MM.1S (cell line): ENCODE measurements around the gene ASTN1.

Experiments used
- DNase-seq: peaks from one replicate; pipeline ENCODE4 v3.0.0-alpha.2; 2015
- H2AFZ ChIP-seq: fragments of 300-600 bp; sonication (generic); 2 replicates; pipeline ENCODE4 v1.6.0; 2016; ENCODE audit warnings: antibody characterized with exemption, low read length
- H3F3A ChIP-seq: fragments of 300-600 bp; sonication (generic); 2 replicates; pipeline ENCODE4 v1.6.1; 2016; ENCODE audit warnings: mild to moderate bottlenecking, antibody characterized with exemption, low read length, moderate library complexity, mixed read lengths; ENCODE audit not compliant: insufficient read depth
- H3K27ac ChIP-seq: fragments of 300-600 bp; sonication (generic); 2 replicates; pipeline ENCODE4 v1.5.1; 2016; ENCODE audit warnings: mild to moderate bottlenecking, low read length
- H3K27me3 ChIP-seq: fragments of 300-600 bp; sonication (generic); replicated peaks from 2 replicates; pipeline ENCODE4 v1.6.0; 2016; ENCODE audit warnings: low read length; ENCODE audit not compliant: insufficient read depth
- H3K36me3 ChIP-seq: fragments of 300-600 bp; sonication (generic); replicated peaks from 2 replicates; pipeline ENCODE4 v1.6.1; 2016; ENCODE audit warnings: mild to moderate bottlenecking, low read length, mixed read lengths; ENCODE audit not compliant: insufficient read depth
- H3K4me1 ChIP-seq: fragments of 300-600 bp; sonication (generic); 2 replicates; pipeline ENCODE4 v1.6.1; 2016; ENCODE audit warnings: low read length, mixed read lengths
- H3K4me2 ChIP-seq: fragments of 300-600 bp; sonication (generic); 2 replicates; pipeline ENCODE4 v1.6.0; 2016; ENCODE audit warnings: low read depth, low read length
- H3K4me3 ChIP-seq: fragments of 300-600 bp; sonication (generic); 2 replicates; pipeline ENCODE4 v1.5.1; 2016; ENCODE audit warnings: low read length, mixed read lengths
- H3K79me2 ChIP-seq: fragments of 300-600 bp; sonication (generic); 2 replicates; pipeline ENCODE4 v1.6.1; 2016; ENCODE audit warnings: mixed run types, low read length, mixed read lengths
- H3K9ac ChIP-seq: fragments of 300-600 bp; sonication (generic); 2 replicates; pipeline ENCODE4 v1.6.1; 2016; ENCODE audit warnings: low read length, mixed read lengths
- H3K9me2 ChIP-seq: fragments of 300-600 bp; sonication (generic); replicated peaks from 2 replicates; pipeline ENCODE4 v1.6.1; 2016; ENCODE audit warnings: mild to moderate bottlenecking, low read length, mixed read lengths; ENCODE audit not compliant: insufficient read depth
- H3K9me3 ChIP-seq: fragments of 300-600 bp; sonication (generic); replicated peaks from 2 replicates; pipeline ENCODE4 v1.6.1; 2016; ENCODE audit warnings: mild to moderate bottlenecking, low read length, mixed read lengths; ENCODE audit not compliant: insufficient read depth
- H4K20me1 ChIP-seq: fragments of 300-600 bp; sonication (generic); 2 replicates; pipeline ENCODE4 v1.6.1; 2016; ENCODE audit warnings: mild to moderate bottlenecking, low read length, moderate library complexity, mixed read lengths; ENCODE audit not compliant: insufficient read depth
- EZH2 ChIP-seq: fragments of 300-600 bp; sonication (generic); optimal IDR thresholded peaks from 2 replicates; pipeline ENCODE3; 2017; ENCODE audit warnings: low read depth, mild to moderate bottlenecking, antibody characterized with exemption, low read length, mixed read lengths
- EZH2phosphoT487 ChIP-seq: fragments of 300-600 bp; sonication (generic); IDR thresholded peaks from 2 replicates; pipeline ENCODE4 v1.6.1; 2018; ENCODE audit warnings: antibody characterized with exemption, low read length
- TF ChIP-seq, protein P1 (sequence below): fragments of 300-600 bp; sonication (generic); IDR thresholded peaks from 2 replicates; pipeline ENCODE4 v1.5.1; 2016; ENCODE audit warnings: antibody characterized with exemption, low read length, mixed read lengths

The ASTN1 gene

DNA sequence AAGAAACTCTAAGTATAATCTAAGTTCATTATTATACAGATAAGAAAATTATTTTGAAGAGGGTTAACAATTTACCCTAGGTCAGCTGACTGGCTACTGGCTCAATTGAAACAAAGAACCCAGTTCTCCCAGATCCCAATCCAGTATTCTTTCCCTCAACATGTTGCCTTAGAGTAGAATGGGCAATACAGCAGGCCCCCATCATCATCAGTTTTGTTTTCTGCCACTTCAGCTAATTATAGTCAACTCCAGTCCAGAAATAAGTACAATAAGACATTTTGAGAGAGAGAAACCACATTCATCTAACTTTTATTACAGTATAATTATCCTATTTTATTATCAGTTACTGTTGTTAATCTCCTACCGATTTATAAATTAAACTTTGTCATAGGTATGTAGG lies 241.2 kb downstream of the ASTN1 start:
- no peak overlapping the region for H3K4me3 ChIP-seq
- no peak overlapping the region for H3K27ac ChIP-seq
- no peak for DNase-seq
- H3K9me2 ChIP-seq, result no peaks in the 10 kb centered on the region
- no peaks in the 10 kb centered on the region for H3F3A ChIP-seq
- H4K20me1 ChIP-seq, result no peaks in the 10 kb centered on the region
- TF ChIP-seq EZH2 (no peak), EZH2phosphoT487 (no peak)
- TF ChIP-seq, protein P1, sequence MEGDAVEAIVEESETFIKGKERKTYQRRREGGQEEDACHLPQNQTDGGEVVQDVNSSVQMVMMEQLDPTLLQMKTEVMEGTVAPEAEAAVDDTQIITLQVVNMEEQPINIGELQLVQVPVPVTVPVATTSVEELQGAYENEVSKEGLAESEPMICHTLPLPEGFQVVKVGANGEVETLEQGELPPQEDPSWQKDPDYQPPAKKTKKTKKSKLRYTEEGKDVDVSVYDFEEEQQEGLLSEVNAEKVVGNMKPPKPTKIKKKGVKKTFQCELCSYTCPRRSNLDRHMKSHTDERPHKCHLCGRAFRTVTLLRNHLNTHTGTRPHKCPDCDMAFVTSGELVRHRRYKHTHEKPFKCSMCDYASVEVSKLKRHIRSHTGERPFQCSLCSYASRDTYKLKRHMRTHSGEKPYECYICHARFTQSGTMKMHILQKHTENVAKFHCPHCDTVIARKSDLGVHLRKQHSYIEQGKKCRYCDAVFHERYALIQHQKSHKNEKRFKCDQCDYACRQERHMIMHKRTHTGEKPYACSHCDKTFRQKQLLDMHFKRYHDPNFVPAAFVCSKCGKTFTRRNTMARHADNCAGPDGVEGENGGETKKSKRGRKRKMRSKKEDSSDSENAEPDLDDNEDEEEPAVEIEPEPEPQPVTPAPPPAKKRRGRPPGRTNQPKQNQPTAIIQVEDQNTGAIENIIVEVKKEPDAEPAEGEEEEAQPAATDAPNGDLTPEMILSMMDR, result no peak
- H3K79me2 ChIP-seq, result no peaks in the 10 kb centered on the region
- H3K4me1 ChIP-seq, result no peaks in the 10 kb centered on the region
- H3K9ac ChIP-seq, result no peak overlapping the region
- H3K4me2 ChIP-seq, result no peak overlapping the region
- H3K36me3 ChIP-seq, result no peaks in the 10 kb centered on the region
- no peaks in the 10 kb centered on the region for H3K27me3 ChIP-seq
- no peaks in the 10 kb centered on the region for H3K9me3 ChIP-seq
- no peak overlapping the region for H2AFZ ChIP-seq

- Histone ChIP-seq H3K4me2 (no peak overlapping the region), H3F3A (no peaks in the 10 kb centered on the region), H3K79me2 (no peaks in the 10 kb centered on the region), H3K9me2 (no peaks in the 10 kb centered on the region), H3K4me1 (no peaks in the 10 kb centered on the region), H3K9me3 (no peaks in the 10 kb centered on the region), H4K20me1 (no peaks in the 10 kb centered on the region), H3K4me3 (no peak overlapping the region), H2AFZ (no peak overlapping the region), H3K9ac (no peak overlapping the region), H3K36me3 (no peaks in the 10 kb centered on the region), H3K27me3 (no peaks in the 10 kb centered on the region), H3K27ac (no peak overlapping the region)
- no peak for DNase-seq
- no peak for TF ChIP-seq EZH2phosphoT487
- TF ChIP-seq EZH2, result no peak
- TF ChIP-seq, protein P1, result no peak
Measured at GRCh38 chr1:176919386-176920378, 244.8 kb downstream of the ASTN1 start.

DNA sequence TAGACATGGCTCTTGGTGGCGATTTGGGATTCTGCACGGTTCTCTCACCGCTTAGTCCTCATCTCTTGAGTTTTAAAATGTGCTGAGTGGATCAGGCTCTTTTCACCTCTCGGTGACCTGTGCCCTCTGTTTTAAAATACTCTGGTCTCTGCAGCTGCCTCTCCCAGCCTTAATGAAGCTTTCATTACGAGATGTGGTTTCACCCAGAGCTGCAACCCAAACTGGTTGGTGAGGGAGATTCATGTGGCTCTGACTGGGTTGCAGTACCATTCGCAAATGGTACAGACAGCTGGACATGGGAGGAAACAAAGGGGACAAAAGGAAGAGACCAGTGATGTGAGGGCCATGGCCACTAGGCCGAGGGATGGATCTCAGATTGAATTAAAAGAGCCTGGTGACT lies 258.9 kb downstream of the ASTN1 start:
- Histone ChIP-seq H3K4me3 (no peak overlapping the region), H3K27ac (no peak overlapping the region), H3K4me1 (no peaks in the 10 kb centered on the region), H2AFZ (no peak overlapping the region), H3K36me3 (no peaks in the 10 kb centered on the region), H3K9me3 (no peaks in the 10 kb centered on the region), H3K4me2 (no peak overlapping the region), H3K27me3 (no peaks in the 10 kb centered on the region), H3K9ac (no peak overlapping the region), H3K79me2 (no peaks in the 10 kb centered on the region), H3F3A (no peaks in the 10 kb centered on the region), H4K20me1 (no peaks in the 10 kb centered on the region), H3K9me2 (no peaks in the 10 kb centered on the region)
- TF ChIP-seq, protein P1, result no peak
- TF ChIP-seq EZH2 (no peak), EZH2phosphoT487 (no peak)
- peak; percentile 18 for DNase-seq
